SIG-M5 treated with dmso at 0.1 percent for 504 hours (cell line): ENCODE results near the gene BST1.
"Not testable (repeated sequence)": the region's sequence is repeated elsewhere in the genome, so short reads cannot be mapped to it uniquely, and the experiment has no call there.

Source experiments
- DNase-seq: peaks from one replicate; lab custom pipeline; 2025; ENCODE audit not compliant: unreplicated experiment; lab: John Stamatoyannopoulos, UW

BST1 gene

DNA sequence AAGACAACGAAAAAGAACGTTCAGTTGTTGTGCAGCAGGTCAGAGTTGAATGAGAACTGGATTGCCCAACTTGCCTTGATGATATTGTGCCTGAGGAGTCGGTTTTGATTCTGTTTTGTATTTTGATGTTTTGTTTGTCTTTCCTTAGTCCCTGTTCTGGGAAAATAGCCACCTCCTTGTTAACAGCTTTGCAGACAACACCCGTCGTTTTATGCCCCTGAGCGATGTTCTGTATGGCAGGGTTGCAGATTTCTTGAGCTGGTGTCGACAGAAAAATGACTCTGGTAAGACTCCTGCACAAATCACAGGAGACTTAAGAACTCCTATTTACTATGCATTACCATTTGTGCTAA, 4.5 kb downstream of the BST1 start:
- DNase-seq: no peak

- no peak for DNase-seq
These were observed 8.9 kb downstream of the BST1 start for GRCh38 chr4:15711762-15712161.

- no peak for DNase-seq
These were observed 9.3 kb downstream of the BST1 start for GRCh38 chr4:15712214-15712613.

DNA sequence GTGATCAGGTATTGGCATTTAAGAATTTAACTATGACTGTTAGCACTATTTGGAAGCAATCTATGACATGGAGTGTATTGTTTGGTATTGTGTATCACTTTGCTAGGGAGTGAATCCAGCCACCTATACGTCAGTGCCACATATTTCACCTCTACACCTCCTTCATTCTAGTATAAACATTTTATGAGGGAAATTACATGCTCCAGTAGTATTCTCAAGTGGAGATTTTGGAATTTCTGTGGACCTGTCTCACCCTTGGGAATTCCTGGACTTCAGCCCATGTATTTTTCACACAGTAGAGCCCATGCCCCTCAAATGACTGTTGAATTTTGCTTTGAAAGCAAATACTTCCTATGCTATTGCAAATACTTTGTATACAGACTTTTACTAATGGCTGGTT, 11.3 kb downstream of the BST1 start:
- no peak for DNase-seq

DNA sequence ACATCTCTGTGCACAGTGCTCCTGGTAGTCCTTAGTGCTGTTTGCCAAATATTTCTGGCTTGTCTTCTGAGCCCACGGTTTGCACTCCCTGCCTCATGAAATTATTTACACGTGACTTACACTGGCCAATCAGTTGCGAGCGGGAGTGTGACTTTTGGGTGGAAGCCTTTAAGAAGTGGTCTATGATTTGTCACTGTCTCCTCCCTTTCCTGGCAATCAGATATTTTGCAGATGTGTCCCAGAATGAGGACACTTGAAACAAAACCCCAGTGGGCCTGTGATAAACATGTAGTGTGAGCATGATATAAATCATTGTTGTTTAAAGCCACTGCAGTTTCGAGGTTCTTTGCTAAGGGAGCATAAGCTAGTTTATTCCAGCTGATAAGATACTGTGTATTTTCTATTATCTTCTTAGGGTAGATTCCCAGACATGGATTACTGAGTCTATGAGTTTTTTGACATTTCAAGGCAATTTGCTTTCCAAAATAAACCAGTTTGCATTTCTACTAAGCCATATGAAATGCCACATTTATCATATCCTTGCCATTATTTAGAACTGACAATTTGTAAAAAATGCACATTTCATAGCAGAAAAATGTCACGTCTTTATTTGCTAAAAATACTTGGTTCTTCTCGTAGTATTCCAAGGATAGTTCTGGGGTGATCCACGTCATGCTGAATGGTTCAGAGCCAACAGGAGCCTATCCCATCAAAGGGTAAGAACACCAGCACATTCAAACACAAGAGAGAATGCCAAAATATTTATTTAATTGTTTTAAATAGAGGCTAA, 12.0 kb downstream of the BST1 start:
- no peak for DNase-seq

GRCh38 chr4:15716115-15716514, 13.2 kb downstream of the BST1 start:
- DNase-seq: no peak

GRCh38 chr4:15717086-15717485, 14.2 kb downstream of the BST1 start:
- DNase-seq: no peak

DNA sequence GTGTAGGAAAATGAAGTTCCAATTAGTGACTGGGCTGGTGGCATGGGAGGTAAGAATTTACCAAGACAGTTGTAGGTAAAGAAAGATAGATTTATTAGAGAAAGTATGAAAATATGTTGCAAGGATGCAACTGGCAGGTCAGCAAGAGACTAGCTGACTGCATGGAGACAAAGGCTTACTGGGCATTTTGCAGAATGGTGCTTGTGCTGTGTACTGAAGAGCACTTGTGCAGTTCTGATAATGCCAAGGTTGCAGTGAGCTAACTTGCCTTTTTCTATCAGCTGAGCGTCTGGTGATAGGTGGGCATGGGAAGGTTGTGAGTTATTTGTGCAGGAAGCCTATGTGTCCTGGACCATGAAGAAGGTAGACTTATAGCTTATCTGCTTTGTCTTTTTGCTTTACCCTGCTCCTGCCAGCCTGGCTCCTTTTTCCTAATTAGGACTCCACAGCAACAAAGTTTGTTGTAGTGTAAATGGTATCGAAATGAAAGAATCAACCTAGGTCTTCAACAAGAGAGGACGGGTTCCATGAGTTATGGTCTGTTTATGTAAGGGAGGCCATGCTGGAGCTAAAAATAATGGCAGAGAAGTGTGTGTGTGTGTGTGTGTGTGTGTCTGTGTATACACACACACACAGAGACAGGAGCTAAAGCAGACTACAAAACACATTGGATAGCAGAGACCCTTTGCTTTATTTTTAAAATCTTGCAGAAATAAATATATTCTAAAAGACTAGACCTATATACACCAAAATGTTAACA, 15.0 kb downstream of the BST1 start:
- no peak for DNase-seq

GRCh38 chr4:15718465-15718864, 15.6 kb downstream of the BST1 start:
- DNase-seq: no peak

DNA sequence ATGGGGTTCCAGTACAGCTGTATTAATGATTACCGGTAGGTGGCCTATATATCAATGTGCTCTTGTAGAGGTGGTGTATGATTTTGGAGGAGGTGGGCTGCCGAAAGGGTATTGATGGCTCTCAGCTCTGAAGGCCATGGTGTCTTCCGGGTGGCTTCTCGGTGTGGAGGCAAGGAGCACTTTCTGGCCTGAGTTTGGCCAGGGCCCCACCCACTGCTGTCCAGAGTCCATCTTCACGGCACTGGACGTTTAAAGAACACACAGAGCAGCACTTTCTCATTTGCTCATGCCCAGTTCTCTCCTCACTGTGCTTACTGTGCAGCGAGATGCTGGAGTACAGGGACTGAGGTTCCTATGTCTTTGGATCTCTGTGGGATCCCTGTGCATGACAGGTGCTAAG, 16.1 kb downstream of the BST1 start:
- DNase-seq: no peak

GRCh38 chr4:15719506-15719905, 16.6 kb downstream of the BST1 start:
- DNase-seq: peak; percentile 80

DNA sequence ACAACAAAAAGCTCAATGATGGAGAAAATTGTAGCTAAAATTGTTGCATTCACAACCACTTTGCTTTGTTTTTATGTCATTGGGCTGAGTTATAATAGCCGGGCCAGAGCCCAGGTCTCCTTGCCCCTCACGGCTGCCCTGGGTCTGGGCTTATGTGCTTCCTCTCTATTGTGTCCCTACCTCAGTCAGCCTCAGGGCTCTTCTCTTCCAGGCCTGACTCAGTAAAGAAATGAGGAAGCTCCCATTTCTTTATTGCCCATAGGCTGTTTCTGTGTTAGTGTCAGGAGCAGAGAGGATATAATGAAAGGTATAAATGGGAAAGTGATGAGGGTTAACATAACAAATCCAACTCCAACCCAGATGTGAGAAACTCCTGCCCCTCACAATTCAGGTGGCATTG, 18.0 kb downstream of the BST1 start:
- no peak for DNase-seq

- no peak for DNase-seq
These were observed 22.7 kb downstream of the BST1 start for GRCh38 chr4:15725608-15726007.

DNA sequence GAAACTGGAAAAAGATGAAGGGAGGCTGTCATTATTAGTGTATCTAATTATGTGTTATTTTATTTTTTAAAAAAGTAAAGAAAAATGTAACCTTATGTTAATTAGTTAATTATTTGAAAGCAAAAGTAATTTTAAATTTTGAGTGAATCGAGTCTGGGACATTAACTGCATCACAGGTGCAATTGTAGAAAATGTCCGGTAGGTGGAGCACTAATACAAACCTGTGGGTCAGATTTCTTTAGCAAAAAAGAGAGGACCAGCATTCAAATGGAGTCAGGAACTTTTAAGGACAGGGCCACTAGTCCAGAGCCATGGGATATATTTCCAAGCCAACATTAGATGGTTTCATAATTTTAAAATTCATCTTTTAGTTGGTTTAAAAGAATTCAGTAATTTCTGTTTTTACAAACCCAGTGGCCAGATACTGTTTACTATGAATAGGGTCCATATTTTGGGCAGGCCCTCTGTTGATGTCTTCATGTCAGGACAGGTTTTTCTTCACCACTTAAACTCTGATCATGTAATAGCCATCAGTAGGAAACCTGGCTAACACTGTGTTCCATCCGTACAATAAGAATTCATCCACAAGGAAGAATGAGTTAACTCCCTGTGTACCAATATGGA, 27.2 kb downstream of the BST1 start:
- DNase-seq: peak; percentile 58

- not testable (repeated sequence) for DNase-seq
These were observed 30.2 kb downstream of the BST1 start for GRCh38 chr4:15733061-15733460.

GRCh38 chr4:15735536-15735935, 32.7 kb downstream of the BST1 start:
- no peak for DNase-seq

- DNase-seq: no peak
These were observed 33.7 kb downstream of the BST1 start for GRCh38 chr4:15736514-15737050.

DNA sequence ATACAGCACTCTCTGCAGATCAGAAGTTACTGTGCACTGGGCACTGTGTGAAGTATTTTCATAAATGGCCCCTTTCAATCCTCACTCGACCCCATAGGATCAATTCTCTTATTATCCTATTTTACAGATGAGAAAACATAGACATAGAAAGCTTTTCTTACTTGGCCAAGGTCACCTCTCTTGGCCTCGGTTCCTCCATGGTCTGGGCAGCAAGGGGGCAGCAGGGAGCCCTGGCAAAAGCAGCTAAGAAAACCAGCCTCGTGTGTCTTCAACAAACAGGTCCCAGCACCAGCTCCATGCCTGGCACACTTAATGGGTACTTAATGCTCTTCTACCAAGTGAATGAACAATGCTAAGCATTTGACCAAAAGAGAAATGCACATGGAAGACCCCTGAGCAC, 34.4 kb downstream of the BST1 start:
- DNase-seq: no peak

DNA sequence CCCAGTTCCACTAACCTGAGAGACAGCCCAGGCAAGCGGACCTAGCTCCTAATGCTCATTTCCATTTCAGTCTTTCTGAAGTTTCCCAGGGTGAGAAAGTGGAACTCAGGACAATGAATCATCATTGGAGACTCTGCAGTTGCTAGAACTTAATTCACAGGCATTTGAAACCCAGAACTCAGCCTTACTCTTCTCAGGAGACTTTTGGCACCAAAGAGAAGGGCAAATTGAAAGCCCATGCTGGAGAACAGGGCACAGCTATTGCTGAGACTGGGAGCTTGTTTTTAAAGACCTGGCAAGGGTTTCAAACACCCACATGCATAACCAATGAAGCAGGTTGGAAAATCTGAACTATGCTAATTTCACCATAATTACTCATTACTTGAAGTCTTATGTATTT, 36.0 kb downstream of the BST1 start:
- DNase-seq: no peak

DNA sequence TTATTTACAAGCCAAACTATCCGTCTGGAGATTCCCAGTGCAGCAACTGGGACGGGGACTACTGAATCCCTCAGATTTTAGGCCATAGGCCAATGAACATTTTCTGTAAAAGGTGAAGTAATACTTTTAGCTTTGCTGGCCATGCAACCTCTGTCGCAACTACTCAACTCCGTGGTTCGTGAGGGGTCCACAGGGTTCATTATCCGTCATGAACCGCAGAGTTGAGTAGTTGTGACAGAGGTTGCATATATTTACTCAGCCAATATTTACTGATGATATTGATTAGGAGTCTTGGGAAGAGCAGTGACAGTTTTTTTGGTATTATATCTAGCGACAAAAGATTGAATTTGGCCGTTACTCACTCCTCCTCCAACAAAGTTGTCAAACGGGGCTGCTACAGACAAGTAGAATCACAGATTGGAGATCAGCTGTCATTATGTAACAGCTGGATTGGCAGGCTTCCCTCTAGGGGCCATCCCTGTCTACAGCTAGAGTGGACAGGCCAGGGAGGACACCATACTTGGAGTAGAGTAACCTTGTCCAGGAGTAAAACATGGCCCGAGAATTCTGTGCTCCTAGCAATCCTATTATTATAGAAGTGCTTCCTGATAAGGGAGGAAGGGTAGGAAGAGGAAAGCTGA, 38.0 kb downstream of the BST1 start:
- no peak for DNase-seq

DNA sequence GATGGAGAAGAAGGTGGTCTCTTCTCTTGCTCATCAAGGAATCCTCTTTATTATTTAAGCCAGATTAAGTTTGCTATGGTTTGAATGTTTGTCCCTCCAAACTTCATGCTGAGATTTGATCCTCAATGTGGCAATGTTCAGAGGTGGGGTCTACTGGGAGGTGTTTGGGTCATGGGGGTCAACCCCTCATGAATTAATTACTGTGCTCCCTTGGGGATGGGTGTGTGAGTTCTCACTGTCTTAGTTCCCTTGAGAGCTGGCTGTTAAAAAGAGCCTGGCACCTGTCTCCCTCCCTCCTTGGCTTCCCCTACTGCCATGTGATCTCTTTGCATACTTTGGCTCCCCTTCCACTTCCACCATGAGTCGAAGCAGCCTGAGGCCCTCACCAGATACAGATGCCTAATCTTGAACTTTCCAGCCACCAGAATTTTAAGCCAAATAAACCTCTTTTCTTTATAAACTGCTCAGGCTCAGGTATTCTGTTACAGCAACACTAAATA, 39.3 kb downstream of the BST1 start:
- DNase-seq: no peak
